A204.1 (cell line): ENCODE data around the gene B3GAT2.
"Not testable (repeated sequence)": the region's sequence is repeated elsewhere in the genome, so short reads cannot be mapped to it uniquely, and the experiment has no call there.

Experiments used
- FAIRE-seq: peaks from 2 replicates; lab custom pipeline; 2012; peaks lifted over from hg19 to GRCh38; lab: Jason Lieb, UNC

The B3GAT2 gene

GRCh38 chr6:70956451-70957283 lies at the start of gene B3GAT2:
Gene B3GAT2 (minus strand): TSS chr6:70957060. CDS start chr6:70956429, 631 bp downstream.
- FAIRE-seq, result no peak

- FAIRE-seq, result no peak
Observed at GRCh38 chr6:70998148-70998547, 41.3 kb upstream of the B3GAT2 start.

GRCh38 chr6:70997379-70997778 lies 40.5 kb upstream of the B3GAT2 start:
- FAIRE-seq, result no peak

- no peak for FAIRE-seq
Observed at GRCh38 chr6:70996106-70996505, 39.2 kb upstream of the B3GAT2 start.

GRCh38 chr6:70995411-70995810 lies 38.6 kb upstream of the B3GAT2 start:
- no peak for FAIRE-seq

GRCh38 chr6:70991253-70991652 lies 34.4 kb upstream of the B3GAT2 start:
- FAIRE-seq, result no peak

GRCh38 chr6:70985156-70985555 lies 28.3 kb upstream of the B3GAT2 start:
- FAIRE-seq, result no peak

- no peak for FAIRE-seq
Observed at GRCh38 chr6:70982747-70983146, 25.9 kb upstream of the B3GAT2 start.

- FAIRE-seq, result no peak
Observed at GRCh38 chr6:70980727-70981126, 23.9 kb upstream of the B3GAT2 start.

- no peak for FAIRE-seq
Observed at GRCh38 chr6:70973604-70974003, 16.7 kb upstream of the B3GAT2 start.

GRCh38 chr6:70967049-70967448 lies 10.2 kb upstream of the B3GAT2 start:
- FAIRE-seq, result no peak

GRCh38 chr6:70957284-70957617 lies 391 bp upstream of the B3GAT2 start:
- no peak for FAIRE-seq

- no peak for FAIRE-seq
Observed at GRCh38 chr6:70956191-70956450, 739 bp downstream of the B3GAT2 start.

GRCh38 chr6:70955441-70956190 lies 1.2 kb downstream of the B3GAT2 start:
- no peak for FAIRE-seq

- no peak for FAIRE-seq
Observed at GRCh38 chr6:70954750-70955149, 2.1 kb downstream of the B3GAT2 start.

GRCh38 chr6:70954176-70954575 lies 2.7 kb downstream of the B3GAT2 start:
- FAIRE-seq, result no peak

GRCh38 chr6:70952608-70953165 lies 4.2 kb downstream of the B3GAT2 start:
- no peak for FAIRE-seq

GRCh38 chr6:70944321-70944720 lies 12.5 kb downstream of the B3GAT2 start:
- not testable (repeated sequence) for FAIRE-seq

- no peak for FAIRE-seq
Observed at GRCh38 chr6:70933853-70934252, 23.0 kb downstream of the B3GAT2 start.

GRCh38 chr6:70905742-70906141 lies 51.1 kb downstream of the B3GAT2 start:
- no peak for FAIRE-seq

GRCh38 chr6:70903665-70904452 lies 53.0 kb downstream of the B3GAT2 start:
- no peak for FAIRE-seq

- FAIRE-seq, result no peak
Observed at GRCh38 chr6:70901324-70901723, 55.5 kb downstream of the B3GAT2 start.

- no peak for FAIRE-seq
Observed at GRCh38 chr6:70900047-70900446, 56.8 kb downstream of the B3GAT2 start.
